Activated CD8-positive, alpha-beta memory T cell treated with anti-CD3 and anti-CD28 coated beads, Interleukin-2, amount 50 U/mL, for 24 hours (primary cell): ENCODE measurements around the gene TWNK.

Source experiments
- DNase-seq: peaks from one replicate; pipeline ENCODE4 v3.0.0-alpha.2; 2020; ENCODE audit errors: extremely low read depth

Gene TWNK

DNA sequence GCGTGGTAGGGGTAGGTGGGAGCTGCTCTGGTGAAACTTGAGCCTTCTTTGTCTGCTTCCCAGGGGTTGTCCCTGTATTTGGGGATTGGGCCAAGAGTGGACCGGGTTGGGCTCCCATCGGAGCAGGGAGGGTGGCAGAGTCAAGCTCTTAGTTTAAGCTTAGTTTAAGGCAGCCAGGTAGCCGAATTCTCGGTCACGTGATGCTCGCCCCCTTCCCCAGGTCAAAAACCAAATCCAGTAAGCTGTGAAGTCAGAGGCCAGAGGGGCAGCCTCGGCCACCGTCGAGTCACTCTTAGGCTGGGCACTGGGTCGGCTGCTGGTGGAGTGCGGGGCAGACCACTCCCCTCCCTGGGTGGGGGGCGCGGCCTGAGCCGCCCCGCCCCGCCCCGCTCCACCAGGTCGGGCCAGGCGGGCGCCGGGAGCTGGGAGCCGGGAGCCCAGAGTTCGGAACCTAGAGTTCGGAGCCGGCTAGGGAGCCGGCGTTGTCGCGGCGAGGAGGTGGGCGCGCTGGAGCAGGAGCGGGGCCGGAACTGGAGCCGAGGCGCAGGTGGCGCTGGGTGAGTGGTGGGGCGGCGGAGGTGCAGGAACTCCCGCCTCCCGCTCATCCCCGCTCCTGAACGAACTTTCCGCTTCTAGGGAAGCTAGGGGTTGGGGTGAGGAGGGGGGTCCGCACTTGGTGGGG, 9.5 kb downstream of the TWNK start:
- no peak for DNase-seq

DNA sequence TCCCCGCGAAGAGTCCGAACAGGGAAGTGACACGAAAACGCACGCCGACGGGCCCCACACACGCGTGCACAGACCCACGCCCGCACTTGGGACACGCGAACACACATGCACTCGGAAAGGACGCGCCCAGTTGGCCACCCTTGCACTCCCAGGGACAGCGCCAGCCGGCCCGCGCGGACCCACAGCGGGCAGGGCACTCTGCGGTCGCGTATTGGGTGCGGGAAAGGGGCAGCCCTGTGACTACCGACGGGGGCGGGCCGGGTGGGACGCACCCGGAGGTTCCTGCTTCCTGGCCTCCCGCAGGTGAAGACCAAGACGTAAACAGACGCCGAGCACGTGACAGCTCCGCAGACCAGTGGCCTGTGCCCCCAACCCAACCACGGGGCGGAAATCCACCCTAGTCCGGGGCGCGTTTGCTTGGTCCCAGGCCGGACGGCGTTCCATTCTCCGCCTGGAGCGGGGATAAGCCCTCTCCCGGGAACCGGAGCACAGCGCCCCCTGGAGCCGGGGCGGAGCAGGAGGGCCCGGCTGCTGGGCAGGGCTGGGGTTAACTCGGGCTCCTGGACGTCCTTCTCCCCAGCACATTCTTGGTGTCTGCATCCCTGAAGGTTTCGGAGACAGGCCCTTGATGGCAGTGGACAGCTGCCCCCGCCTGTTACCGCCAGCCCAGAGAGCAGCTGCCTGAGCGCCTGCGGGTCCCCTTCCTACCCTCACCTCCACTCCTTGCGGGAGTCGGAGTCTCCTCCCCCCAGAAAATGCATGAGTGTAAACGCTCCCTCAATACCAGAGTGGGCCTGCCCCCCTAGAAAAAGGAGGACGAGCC, 10.2 kb downstream of the TWNK start:
- DNase-seq: no peak

DNA sequence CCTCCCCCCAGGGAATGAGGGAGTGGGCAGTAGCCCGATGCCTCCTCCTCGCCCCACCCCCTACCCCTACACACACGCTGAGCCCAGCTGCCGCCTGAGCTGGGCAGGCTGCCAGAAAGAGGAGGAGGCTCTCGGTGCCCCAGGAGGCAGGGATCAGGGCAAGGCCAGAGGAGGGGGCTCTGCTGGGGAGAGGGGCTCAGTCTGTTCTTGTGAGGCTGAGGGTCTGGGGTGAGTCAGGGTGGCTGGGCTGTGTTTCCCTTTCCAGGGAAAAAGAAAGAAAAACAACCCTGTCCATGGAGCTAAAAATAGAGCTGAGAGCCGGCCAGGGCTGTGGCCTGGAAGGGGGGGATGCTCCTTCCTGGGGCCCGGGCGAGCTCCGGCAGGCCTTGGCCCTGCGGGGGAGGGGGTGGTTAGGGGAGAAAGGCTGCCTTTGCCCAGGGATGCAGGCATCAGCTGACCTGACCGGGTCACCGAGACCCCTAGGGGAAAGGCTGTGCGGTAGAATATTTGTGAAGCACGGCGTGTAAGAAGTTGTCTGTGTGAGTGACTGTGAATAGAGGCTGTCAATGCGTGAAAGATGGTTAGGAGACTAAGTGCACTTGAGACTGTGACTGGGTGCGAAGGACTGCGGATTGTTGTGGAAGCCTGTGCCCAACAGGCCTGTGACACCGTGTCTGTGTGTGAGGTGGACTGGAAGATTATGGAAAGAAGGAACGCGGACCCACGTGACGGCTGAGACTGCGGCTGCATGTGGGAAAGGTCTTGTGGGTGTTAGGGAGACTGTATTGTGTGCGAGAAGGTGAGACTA, 11.0 kb downstream of the TWNK start:
- no peak for DNase-seq

DNA sequence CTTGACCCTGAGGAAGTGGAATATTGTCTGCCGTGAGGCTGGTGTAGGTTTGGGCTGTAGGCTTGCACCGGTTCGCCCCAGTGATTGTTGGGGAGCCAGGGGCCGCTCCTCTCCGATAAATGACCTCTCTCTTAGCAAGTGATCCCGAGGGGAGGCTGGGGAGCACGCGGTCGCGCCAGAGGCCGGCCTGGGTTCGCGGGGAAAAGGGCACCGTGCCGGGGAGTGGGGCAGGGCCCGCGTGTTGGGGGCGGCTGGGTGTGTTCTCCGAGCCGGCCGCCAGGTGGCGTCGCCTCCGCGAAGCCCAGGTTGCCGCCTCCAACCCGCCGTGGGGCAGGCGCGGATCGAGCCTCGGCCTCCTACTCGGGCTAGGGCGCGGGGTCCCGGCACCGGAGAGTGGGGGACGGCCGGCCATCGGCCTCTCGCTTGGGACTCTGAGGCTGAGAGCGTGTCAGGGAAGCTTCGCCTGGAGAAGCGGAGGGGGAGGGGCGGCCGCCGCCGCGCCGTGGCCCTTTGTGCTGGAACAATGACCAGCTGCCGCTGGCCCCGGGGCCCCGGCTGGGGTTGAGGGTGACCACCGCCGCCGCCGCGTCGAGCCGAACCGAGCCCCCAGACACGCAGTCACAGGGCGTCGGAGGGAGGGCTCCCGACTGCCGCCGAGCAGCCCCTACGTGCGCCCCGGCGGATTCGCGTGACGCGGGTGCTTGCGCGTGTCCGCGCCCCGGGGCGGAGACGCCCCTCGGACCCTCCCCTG, 11.8 kb downstream of the TWNK start:
- DNase-seq: no peak

GRCh38 chr10:100999742-101000126, 12.4 kb downstream of the TWNK start, which contains the start of gene LZTS2:
Gene LZTS2, plus strand, starts transcription at chr10:100999808. Its CDS starts 2,731 bp downstream, at chr10:101002539.
- no peak for DNase-seq

- DNase-seq: no peak
These were observed 13.0 kb downstream of the TWNK start for GRCh38 chr10:101000127-101000914.

DNA sequence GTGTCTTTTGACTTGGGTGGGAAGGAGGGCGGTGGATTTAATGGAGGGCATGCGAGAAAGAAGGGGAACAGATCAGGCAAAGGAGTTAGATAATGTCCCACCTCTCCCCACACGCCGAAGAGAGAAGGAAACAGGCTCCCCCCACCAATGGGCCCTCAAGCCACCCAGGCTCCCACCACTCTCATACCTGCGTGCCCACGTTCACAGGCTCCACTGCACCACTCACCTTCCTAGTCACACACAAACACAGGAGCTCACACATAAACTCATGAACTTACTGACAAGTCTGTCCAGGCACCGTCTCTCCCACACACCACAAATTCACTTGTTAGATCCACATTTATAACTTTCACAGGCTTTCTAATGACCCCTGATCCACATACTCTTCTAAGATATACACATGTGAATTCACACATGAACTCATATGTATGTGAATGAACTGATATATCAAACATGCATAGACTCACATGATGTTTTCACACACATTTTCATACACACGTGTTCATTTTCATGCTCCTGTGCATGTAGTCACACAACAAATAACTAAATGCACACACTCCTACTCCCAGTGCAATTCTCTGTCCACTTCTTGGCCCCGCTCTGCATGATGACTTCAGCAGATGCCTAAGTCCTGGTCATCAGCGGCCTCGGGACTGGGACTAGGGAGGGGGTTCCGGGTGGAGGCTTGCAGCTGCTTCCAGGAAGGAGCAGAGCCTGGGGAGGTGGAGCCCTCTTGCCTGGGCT, 13.7 kb downstream of the TWNK start:
- no peak for DNase-seq

GRCh38 chr10:101001659-101002035, 14.3 kb downstream of the TWNK start:
- DNase-seq: no peak

- no peak for DNase-seq
These were observed 15.1 kb downstream of the TWNK start for GRCh38 chr10:101002456-101002855.

DNA sequence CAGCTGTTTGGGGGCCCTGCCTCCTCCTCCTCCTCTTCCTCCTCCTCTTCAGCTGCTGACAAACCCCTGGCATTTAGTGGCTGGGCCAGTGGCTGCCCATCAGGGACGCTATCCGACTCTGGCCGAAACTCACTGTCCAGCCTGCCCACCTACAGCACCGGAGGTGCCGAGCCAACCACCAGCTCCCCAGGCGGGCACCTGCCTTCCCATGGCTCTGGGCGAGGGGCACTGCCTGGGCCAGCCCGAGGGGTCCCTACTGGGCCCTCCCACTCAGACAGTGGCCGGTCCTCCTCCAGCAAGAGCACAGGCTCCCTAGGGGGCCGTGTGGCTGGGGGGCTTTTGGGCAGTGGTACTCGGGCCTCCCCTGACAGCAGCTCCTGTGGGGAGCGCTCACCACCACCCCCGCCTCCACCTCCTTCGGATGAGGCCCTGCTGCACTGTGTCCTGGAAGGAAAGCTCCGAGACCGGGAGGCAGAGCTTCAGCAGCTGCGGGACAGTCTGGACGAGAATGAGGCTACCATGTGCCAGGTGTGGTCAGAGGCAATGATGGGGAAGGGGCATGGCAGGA, 16.4 kb downstream of the TWNK start:
- DNase-seq: no peak

DNA sequence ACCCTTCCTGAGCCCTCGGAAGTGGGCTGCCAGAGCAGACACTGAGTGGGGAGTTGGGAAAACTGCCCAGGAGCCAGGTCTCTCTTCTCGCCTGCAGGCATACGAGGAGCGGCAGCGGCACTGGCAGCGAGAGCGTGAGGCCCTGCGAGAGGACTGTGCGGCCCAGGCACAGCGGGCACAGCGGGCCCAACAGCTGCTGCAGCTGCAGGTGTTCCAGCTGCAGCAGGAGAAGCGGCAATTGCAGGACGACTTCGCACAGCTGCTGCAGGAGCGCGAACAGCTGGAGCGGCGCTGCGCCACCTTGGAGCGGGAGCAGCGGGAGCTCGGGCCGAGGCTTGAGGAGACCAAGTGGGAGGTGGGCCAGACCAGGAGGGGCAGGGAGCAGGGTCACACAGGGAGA, 18.0 kb downstream of the TWNK start:
- no peak for DNase-seq

GRCh38 chr10:101005869-101006567, 18.7 kb downstream of the TWNK start:
- DNase-seq: no peak

- no peak for DNase-seq
These were observed 19.3 kb downstream of the TWNK start for GRCh38 chr10:101006593-101007098.

DNA sequence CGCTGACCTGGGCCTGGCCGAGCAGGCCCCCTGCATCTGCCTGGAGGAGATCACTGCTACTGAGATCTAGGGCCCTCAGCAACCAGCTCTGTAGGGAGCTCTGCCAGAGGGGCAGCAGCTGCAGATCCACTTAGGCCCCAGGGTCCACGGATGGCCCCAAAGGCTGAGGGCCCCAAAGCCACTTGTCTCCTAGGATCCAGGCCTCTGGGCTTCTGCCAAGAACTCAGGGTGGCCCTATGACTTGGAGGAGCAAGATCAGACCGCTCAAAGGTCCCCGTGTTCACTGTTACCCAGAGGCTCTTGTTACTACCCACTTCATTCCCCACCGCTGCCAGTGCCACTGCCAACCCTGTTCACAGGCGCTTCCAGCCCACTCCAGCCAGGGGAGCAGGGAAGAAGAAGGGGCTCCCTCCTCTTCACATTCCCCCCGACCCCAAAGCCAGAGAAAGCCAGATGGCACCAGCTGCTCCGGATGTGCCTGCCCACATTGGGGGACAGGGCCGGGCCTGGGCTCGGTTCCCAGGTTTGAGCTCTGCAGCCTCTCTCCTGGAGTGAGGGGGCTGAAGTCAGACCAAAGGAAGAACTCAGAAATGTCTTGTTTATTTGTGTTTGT, 19.9 kb downstream of the TWNK start:
- DNase-seq: no peak

DNA sequence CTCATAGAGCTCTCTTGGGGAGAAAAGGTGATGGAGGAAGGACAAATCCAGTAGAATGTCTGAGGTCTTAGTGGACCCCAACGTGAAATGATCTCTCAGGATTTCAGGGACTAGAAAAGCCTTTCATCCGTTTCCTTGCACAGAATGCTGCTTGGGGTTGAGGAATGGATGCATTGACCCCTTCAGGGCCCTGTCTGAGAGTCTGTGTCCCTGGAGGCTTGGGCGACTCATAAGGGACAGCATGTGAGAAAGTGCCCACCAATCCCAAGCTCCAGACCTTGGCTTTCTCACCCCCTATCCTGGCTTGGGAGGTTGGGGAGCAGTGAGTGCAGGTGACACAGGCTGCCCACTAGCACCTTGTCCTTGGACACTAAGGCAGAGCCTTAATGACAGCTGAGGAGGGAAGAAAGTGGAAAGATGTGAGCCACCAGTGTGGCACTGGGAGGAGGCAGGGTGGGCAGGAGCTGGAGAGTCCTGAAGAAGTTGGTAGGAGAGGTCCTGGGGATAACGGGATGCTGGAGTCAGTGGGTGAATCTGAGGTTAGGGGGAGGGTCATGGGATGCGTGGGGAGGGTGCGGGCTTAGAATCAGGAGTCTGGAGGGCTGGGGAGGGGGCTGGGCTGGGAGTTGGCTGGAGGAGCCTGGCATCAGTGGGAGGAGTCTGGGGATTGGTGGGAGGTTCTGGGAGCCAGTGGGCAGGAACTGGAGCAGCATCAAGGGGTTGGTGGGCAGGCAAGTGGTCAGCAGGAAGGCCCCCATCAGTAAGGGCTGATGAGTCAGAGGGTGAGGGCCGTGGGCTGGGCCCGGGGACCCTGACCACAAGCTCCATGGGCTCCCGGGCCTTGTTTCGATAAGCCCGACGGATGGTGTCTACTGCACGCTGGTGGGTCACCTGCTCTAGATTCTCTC, 20.8 kb downstream of the TWNK start:
- no peak for DNase-seq

- no peak for DNase-seq
These were observed 21.6 kb downstream of the TWNK start for GRCh38 chr10:101008823-101009423.

DNA sequence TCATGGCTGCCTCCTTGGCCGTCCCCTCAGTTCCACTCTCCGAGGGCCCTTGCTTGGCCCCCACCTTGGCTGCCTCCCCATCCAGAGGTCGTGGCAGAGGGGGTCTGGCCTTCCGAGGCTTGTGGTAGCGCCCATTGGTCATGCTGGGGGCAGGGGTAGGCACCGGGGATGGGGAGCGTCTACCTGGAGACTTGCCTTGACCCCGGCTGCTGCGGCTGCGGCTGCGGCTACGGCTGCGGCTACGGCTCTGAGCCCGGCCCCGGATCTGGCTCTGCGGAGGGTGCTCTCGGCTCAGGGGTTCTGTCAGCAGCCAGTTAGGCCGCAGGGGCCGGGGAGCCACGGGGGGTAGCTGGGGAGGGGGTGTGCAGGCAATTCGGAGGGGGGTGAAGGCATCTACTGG, 23.0 kb downstream of the TWNK start:
- no peak for DNase-seq
